Activated T-cell treated with anti-CD3 and anti-CD28 coated beads for 48 hours (primary cell): ENCODE measurements around the gene AGRN.
A peak's percentile ranks its signal among the peaks of the same experiment; 100 is the strongest.
"Not testable (repeated sequence)": the region's sequence is repeated elsewhere in the genome, so short reads cannot be mapped to it uniquely, and the experiment has no call there.

Source experiments
- DNase-seq: peaks from one replicate; pipeline ENCODE4 v3.0.0-alpha.2; 2020; ENCODE audit warnings: low read depth

The AGRN gene

GRCh38 chr1:1021010-1021919 is 1.3 kb downstream of the AGRN start:
- DNase-seq, result no peak

GRCh38 chr1:1021920-1022259 is 2.0 kb downstream of the AGRN start:
- DNase-seq, result no peak

- DNase-seq, result no peak
Measured at GRCh38 chr1:1022302-1023009, 2.5 kb downstream of the AGRN start.

GRCh38 chr1:1023700-1024099 is 3.8 kb downstream of the AGRN start:
- no peak for DNase-seq

- DNase-seq, result no peak
Measured at GRCh38 chr1:1024149-1024770, 4.3 kb downstream of the AGRN start.

GRCh38 chr1:1024771-1025699 is 5.1 kb downstream of the AGRN start:
- no peak for DNase-seq

- no peak for DNase-seq
Measured at GRCh38 chr1:1025730-1026129, 5.8 kb downstream of the AGRN start.

GRCh38 chr1:1026599-1027413 is 6.9 kb downstream of the AGRN start:
- no peak for DNase-seq

GRCh38 chr1:1027791-1028190 is 7.9 kb downstream of the AGRN start:
- no peak for DNase-seq

- DNase-seq, result not testable (repeated sequence)
Measured at GRCh38 chr1:1030867-1031658, 11.1 kb downstream of the AGRN start.

GRCh38 chr1:1031659-1032235 is 11.8 kb downstream of the AGRN start:
- no peak for DNase-seq

GRCh38 chr1:1032424-1032823 is 12.5 kb downstream of the AGRN start:
- no peak for DNase-seq

GRCh38 chr1:1033009-1033587 is 13.2 kb downstream of the AGRN start:
- peak; percentile 90 for DNase-seq

- no peak for DNase-seq
Measured at GRCh38 chr1:1033731-1034438, 14.0 kb downstream of the AGRN start.

- DNase-seq, result no peak
Measured at GRCh38 chr1:1034439-1034781, 14.5 kb downstream of the AGRN start.

GRCh38 chr1:1035291-1035943 is 15.5 kb downstream of the AGRN start:
- no peak for DNase-seq

GRCh38 chr1:1037366-1038327 is 17.7 kb downstream of the AGRN start:
- DNase-seq, result no peak
